ENCODE results near the gene IQUB.
"Not testable (repeated sequence)": the region's sequence is repeated elsewhere in the genome, so short reads cannot be mapped to it uniquely, and the experiment has no call there.

The IQUB gene

GRCh38 chr7:123558289-123558874, 24.0 kb upstream of the IQUB start:
- no peak for DNase-seq (ENCODE audit: low spot score)
- Histone ChIP-seq H3K27ac (peak overlapping the region; percentile 84 to 92), H3K4me3 (peak overlapping the region; percentile 86)
- no peak for TF ChIP-seq CTCF (IDR thresholded peaks at IDR 0.05)

- no peak for TF ChIP-seq CTCF (IDR thresholded peaks at IDR 0.05)
- Histone ChIP-seq H3K4me3 (peak within 1 kb of the TSS; percentile 86), H3K27ac (peak within 1 kb of the TSS; percentile 84 to 92)
- DNase-seq (ENCODE audit: low spot score) = peak; percentile 99
Measured at GRCh38 chr7:123557398-123558288, 23.2 kb upstream of the IQUB start, which contains the start of gene NDUFA5. Gene NDUFA5, minus strand, starts transcription at chr7:123557818. Its CDS starts 23 bp downstream, at chr7:123557795.

- TF ChIP-seq CTCF (IDR thresholded peaks at IDR 0.05) = no peak
- Histone ChIP-seq H3K4me3 (peak overlapping the region; percentile 86), H3K27ac (peak overlapping the region; percentile 84 to 92)
- no peak for DNase-seq (ENCODE audit: low spot score)
Measured at GRCh38 chr7:123557016-123557397, 22.6 kb upstream of the IQUB start.

- DNase-seq (ENCODE audit: low spot score) = no peak
- no peak overlapping the region for H3K27ac ChIP-seq
- no peak for TF ChIP-seq CTCF (IDR thresholded peaks at IDR 0.05)
- no peak overlapping the region for H3K4me3 ChIP-seq
Measured at GRCh38 chr7:123555484-123555883, 21.1 kb upstream of the IQUB start.

- no peak for DNase-seq (ENCODE audit: low spot score)
- Histone ChIP-seq H3K4me3 (no peak overlapping the region), H3K27ac (no peak overlapping the region)
- no peak for TF ChIP-seq CTCF (IDR thresholded peaks at IDR 0.05)
Measured at GRCh38 chr7:123553159-123553558, 18.8 kb upstream of the IQUB start.

- no peak for TF ChIP-seq CTCF (IDR thresholded peaks at IDR 0.05)
Measured at GRCh38 chr7:123552641-123553040, 18.2 kb upstream of the IQUB start.

GRCh38 chr7:123552134-123552533, 17.7 kb upstream of the IQUB start:
- H3K27ac ChIP-seq = not testable (repeated sequence)

More at GRCh38 chr7:123552641-123553040, 18.2 kb upstream of the IQUB start:
- DNase-seq (ENCODE audit: low spot score) = no peak
- Histone ChIP-seq H3K4me3 (no peak overlapping the region), H3K27ac (no peak overlapping the region)

More at GRCh38 chr7:123552134-123552533, 17.7 kb upstream of the IQUB start:
- DNase-seq (ENCODE audit: low spot score); H3K4me3 ChIP-seq: not testable (repeated sequence)

Data from coronary artery (tissue), 2 donors.